K562 (cell line): Measurements from ENCODE around the gene CHD1L. TPM values are rescaled to one million over a fixed set of nuclear protein-coding genes. Genes with fewer than 3 reads are reported as not detected.
A peak's percentile ranks its signal among the peaks of the same experiment; 100 is the strongest.

Experiments
- BRD9 ChIP-seq: fragments of 450-650 bp; IDR thresholded peaks from 2 replicates; pipeline ENCODE4 v1.6.1; 2018; ENCODE audit warnings: low read depth; ENCODE audit not compliant: partially characterized antibody
- CBFA2T2 ChIP-seq: fragments of 450-650 bp; conservative IDR thresholded peaks from 2 replicates; pipeline ENCODE4 v1.6.1; 2017; ENCODE audit warnings: mild to moderate bottlenecking
- CC2D1A ChIP-seq: fragments of 450-650 bp; IDR thresholded peaks from 2 replicates; pipeline ENCODE4 v1.6.1; 2017; ENCODE audit warnings: mild to moderate bottlenecking
- CEBPG ChIP-seq, 3 experiments: fragments of 200-800 bp in 1 of 3; sonication (Bioruptor generic) in 1 of 3; sonication (generic) in 1 of 3; formaldehyde crosslinking in 1 of 3; IDR thresholded peaks in 2 of 3; conservative IDR thresholded peaks in 1 of 3; 2 replicates each; pipeline versions ENCODE4 v1.6.1 to v1.8.0; 2016 to 2022; ENCODE audit warnings: missing compliant biosample characterization in 2 of 3, missing genetic modification characterization in 2 of 3, mild to moderate bottlenecking in 1 of 3, missing genetic modification reagents in 1 of 3
- E2F3 ChIP-seq: fragments of 250-450 bp; sonication (Bioruptor Pico); IDR thresholded peaks from 2 replicates; pipeline ENCODE4 v1.4.0; 2020; ENCODE audit warnings: mild to moderate bottlenecking
- ETV1 ChIP-seq: fragments of 450-650 bp; conservative IDR thresholded peaks from 2 replicates; pipeline ENCODE4 v1.6.1; 2016; ENCODE audit warnings: missing genetic modification characterization, control low read depth, low read depth, missing compliant biosample characterization
- GABPB1 ChIP-seq: sonication (generic); formaldehyde crosslinking; IDR thresholded peaks from 2 replicates; pipeline ENCODE4 v1.8.0; 2022; ENCODE audit warnings: mild to moderate bottlenecking, missing genetic modification reagents
- HNRNPL ChIP-seq: fragments of 200-400 bp; formaldehyde crosslinking; IDR thresholded peaks from 2 replicates; pipeline ENCODE4 v1.6.1; 2017; ENCODE audit warnings: low read depth, mild to moderate bottlenecking, low read length
- MAZ ChIP-seq, 2 experiments: fragments of 450-650 bp in 1 of 2; sonication (generic) in 1 of 2; formaldehyde crosslinking; IDR thresholded peaks in 1 of 2; conservative IDR thresholded peaks in 1 of 2; 2 replicates each; pipeline versions ENCODE4 v1.4.0 to v1.5.0; 2020; ENCODE audit warnings: mild to moderate bottlenecking in 1 of 2, missing genetic modification reagents in 1 of 2
- MYNN ChIP-seq, 2 experiments: sonication (generic); formaldehyde crosslinking in 1 of 2; IDR thresholded peaks; 2 replicates each; pipeline versions ENCODE4 v1.5.0 to v1.6.1; 2016 to 2020; ENCODE audit warnings: antibody characterized with exemption in 1 of 2, missing genetic modification reagents in 1 of 2
- NFRKB ChIP-seq: fragments of 450-650 bp; IDR thresholded peaks from 2 replicates; pipeline ENCODE4 v1.6.1; 2016; ENCODE audit warnings: low read depth
- PCBP1 ChIP-seq: fragments of 200-400 bp; formaldehyde crosslinking; IDR thresholded peaks from 2 replicates; pipeline ENCODE4 v1.6.1; 2018; ENCODE audit warnings: mild to moderate bottlenecking, low read depth, low read length; ENCODE audit not compliant: poor library complexity, severe bottlenecking
- POLR2A ChIP-seq: fragments of 450-650 bp; conservative IDR thresholded peaks from 2 replicates; pipeline ENCODE4 v1.6.1; 2016
- RAD51 ChIP-seq: fragments of 450-650 bp; IDR thresholded peaks from 2 replicates; pipeline ENCODE4 v1.7.1; 2016; ENCODE audit warnings: low read depth, mild to moderate bottlenecking, borderline replicate concordance
- SMAD1 ChIP-seq: fragments of 150-350 bp; IDR thresholded peaks from 2 replicates; pipeline ENCODE4 v1.6.1; 2014; ENCODE audit warnings: low read length, low read depth; ENCODE audit not compliant: partially characterized antibody
- SMARCC2 ChIP-seq: fragments of 450-650 bp; IDR thresholded peaks from 2 replicates; pipeline ENCODE4 v1.6.1; 2017; ENCODE audit warnings: antibody characterized with exemption, moderate library complexity, mild to moderate bottlenecking, low read depth
- TAF7 ChIP-seq: fragments of 450-650 bp; IDR thresholded peaks from 2 replicates; pipeline ENCODE4 v1.6.1; 2016; ENCODE audit warnings: missing genetic modification characterization, missing compliant biosample characterization
- TFAM ChIP-seq: fragments of 250-450 bp; sonication (Bioruptor Pico); conservative IDR thresholded peaks from 2 replicates; pipeline ENCODE4 v1.5.0; 2021; ENCODE audit warnings: mild to moderate bottlenecking, moderate library complexity
- ZBTB7A ChIP-seq: IDR thresholded peaks from 2 replicates; pipeline ENCODE4 v1.6.1; 2011; ENCODE audit warnings: low read depth, mild to moderate bottlenecking, low read length, moderate library complexity, borderline replicate concordance; ENCODE audit not compliant: control insufficient read depth
- ZKSCAN8 ChIP-seq: fragments of 200-800 bp; sonication (Bioruptor generic); IDR thresholded peaks from 2 replicates; pipeline ENCODE4 v1.6.1; 2016; ENCODE audit warnings: missing genetic modification characterization, missing compliant biosample characterization
- ZNF583 ChIP-seq: fragments of 250-450 bp; sonication (Bioruptor Pico); IDR thresholded peaks from 2 replicates; pipeline ENCODE4 v1.4.0; 2020
- ZNF584 ChIP-seq: fragments of 200-800 bp; sonication (Bioruptor generic); IDR thresholded peaks from 2 replicates; pipeline ENCODE4 v1.6.1; 2016; ENCODE audit warnings: low read depth, mild to moderate bottlenecking, missing genetic modification characterization, missing compliant biosample characterization
- ZNF589 ChIP-seq: fragments of 200-800 bp; sonication (Bioruptor generic); IDR thresholded peaks from 2 replicates; pipeline ENCODE4 v1.6.1; 2016; ENCODE audit warnings: low read depth, missing genetic modification characterization, missing compliant biosample characterization
- ZNF695 ChIP-seq: fragments of 450-650 bp; formaldehyde crosslinking; IDR thresholded peaks from 2 replicates; pipeline ENCODE4 v1.4.0; 2020; ENCODE audit warnings: mild to moderate bottlenecking, moderate library complexity
- polyA plus RNA-seq, 8 experiments: library from polyadenylated mRNA; depleted of rRNA in 4 of 8; stranded (reverse) in 5 of 8; unstranded in 3 of 8; fragments of >200 nt; fragmentation: Nextera tagmentation in 2 of 8; fragmentation: Illumina TruSeq in 1 of 8; extraction: Ambion mirVana in 2 of 8; extraction: Trizol in 1 of 8; gene quantifications; 2 replicates each; pipeline versions ENCODE4 v1.2.1 to v1.2.3, GENCODE V29; 2011 to 2014; ENCODE audit warnings: inconsistent platforms in 1 of 8, missing spikeins in 1 of 8
- total RNA-seq, 7 experiments: library from RNA; depleted of rRNA in 6 of 7; stranded (reverse); fragments of >200 nt in 6 of 7; fragmentation: Illumina TruSeq in 2 of 7; extraction: Trizol in 2 of 7; gene quantifications; 2 replicates each; pipeline versions ENCODE4 v1.2.1 to v1.2.3, GENCODE V29; 2011 to 2021; ENCODE audit warnings: low replicate concordance in 1 of 7
- TF ChIP-seq, protein P1 (sequence below): sonication (generic); formaldehyde crosslinking; IDR thresholded peaks from 2 replicates; pipeline ENCODE4 v1.8.1; 2023; ENCODE audit warnings: mild to moderate bottlenecking, missing genetic modification reagents
- TF ChIP-seq, protein P2 (sequence below): fragments of 450-650 bp; IDR thresholded peaks from 2 replicates; pipeline ENCODE4 v1.6.1; 2014; ENCODE audit warnings: low read depth, mild to moderate bottlenecking, moderate library complexity, borderline replicate concordance

The CHD1L gene
- total and polyA plus RNA-seq, 9 of the 15 experiments (the other 6 are each of a cell fraction or from before 2014, with no cell fraction given): 25.0 to 93.3 (median 59.1) TPM

DNA sequence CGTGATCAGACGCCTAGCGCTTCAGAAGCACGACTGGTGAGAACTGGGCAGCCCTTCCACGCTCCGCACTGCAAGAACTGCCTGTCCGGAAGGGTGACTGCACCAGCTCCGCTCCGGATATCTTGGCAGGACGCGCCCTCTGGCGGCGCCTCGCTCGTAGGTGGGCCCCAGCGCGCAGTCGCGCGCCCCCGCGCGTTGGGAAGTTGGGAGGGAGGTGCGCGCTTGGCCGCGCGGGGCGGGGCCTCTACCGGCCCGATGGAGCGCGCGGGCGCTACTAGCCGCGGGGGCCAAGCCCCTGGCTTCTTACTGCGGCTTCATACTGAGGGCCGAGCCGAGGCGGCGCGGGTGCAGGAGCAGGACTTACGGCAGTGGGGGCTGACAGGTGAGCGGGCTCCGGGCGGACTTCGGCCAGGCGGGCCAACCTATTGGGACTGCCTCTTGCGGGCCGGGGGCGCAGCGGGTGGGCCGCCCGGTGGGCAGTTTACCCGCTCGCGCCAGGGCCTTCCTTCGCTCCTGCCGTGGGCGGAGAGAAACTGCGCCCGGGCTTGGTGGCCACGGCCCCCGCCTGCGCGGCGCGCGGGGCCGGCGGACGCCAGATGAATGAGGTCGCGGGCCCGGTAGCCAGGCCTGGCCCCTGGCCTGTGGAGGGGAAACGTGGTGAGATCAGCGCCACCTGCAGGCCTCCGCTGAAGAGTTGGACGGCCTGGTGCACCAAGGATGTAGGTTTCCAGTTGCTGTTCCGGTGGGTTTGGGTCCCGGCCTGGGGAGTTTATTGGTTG lies at the start of gene CHD1L (continued):
- TF ChIP-seq SMARCC2 (no peak), TFAM (CRISPR knock-in tag) (no peak), PCBP1 (peak; percentile 83), NFRKB (peak; percentile 46; the same call in 1 of the 2 replicates), ZNF583 (no peak), RAD51 (no peak), TAF7 (tag) (no peak), CC2D1A (0 out of 2 replicates have a peak, but pooled peaks have one; percentile 39), ZKSCAN8 (CRISPR knock-in tag) (no peak), ETV1 (tag) (peak; percentile 92), SMAD1 (no peak), ZNF589 (CRISPR knock-in tag) (peak; percentile 32; the same call in 1 of the 2 replicates), ZNF584 (CRISPR knock-in tag) (no peak), CEBPG (CRISPR knock-in tag; IDR thresholded peaks at IDR 0.05) (no peak), CEBPG (tag; conservative IDR thresholded peaks at IDR 0.05 in 1 of 2, IDR thresholded peaks at IDR 0.05 in 1 of 2) (no peak), ZBTB7A (no peak), MYNN (IDR thresholded peaks at IDR 0.05) (peak; percentile 48; the same call in 1 of the 2 replicates), MYNN (CRISPR knock-in tag; IDR thresholded peaks at IDR 0.05) (no peak), HNRNPL (0 out of 2 replicates have a peak, but pooled peaks have one; percentile 34), CBFA2T2 (no peak), BRD9 (no peak), POLR2A (peak; percentile 92), ZNF695 (CRISPR knock-in tag) (no peak), E2F3 (peak; percentile 72; the same call in 1 of the 2 replicates), GABPB1 (peak; percentile 68), MAZ (CRISPR knock-in tag; conservative IDR thresholded peaks at IDR 0.05 in 1 of 2, IDR thresholded peaks at IDR 0.05 in 1 of 2) (peak; percentile 91 to 95)
- TF ChIP-seq, protein P1, sequence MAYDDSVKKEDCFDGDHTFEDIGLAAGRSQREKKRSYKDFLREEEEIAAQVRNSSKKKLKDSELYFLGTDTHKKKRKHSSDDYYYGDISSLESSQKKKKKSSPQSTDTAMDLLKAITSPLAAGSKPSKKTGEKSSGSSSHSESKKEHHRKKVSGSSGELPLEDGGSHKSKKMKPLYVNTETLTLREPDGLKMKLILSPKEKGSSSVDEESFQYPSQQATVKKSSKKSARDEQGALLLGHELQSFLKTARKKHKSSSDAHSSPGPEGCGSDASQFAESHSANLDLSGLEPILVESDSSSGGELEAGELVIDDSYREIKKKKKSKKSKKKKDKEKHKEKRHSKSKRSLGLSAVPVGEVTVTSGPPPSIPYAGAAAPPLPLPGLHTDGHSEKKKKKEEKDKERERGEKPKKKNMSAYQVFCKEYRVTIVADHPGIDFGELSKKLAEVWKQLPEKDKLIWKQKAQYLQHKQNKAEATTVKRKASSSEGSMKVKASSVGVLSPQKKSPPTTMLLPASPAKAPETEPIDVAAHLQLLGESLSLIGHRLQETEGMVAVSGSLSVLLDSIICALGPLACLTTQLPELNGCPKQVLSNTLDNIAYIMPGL: peak; percentile 92
- TF ChIP-seq, protein P2, sequence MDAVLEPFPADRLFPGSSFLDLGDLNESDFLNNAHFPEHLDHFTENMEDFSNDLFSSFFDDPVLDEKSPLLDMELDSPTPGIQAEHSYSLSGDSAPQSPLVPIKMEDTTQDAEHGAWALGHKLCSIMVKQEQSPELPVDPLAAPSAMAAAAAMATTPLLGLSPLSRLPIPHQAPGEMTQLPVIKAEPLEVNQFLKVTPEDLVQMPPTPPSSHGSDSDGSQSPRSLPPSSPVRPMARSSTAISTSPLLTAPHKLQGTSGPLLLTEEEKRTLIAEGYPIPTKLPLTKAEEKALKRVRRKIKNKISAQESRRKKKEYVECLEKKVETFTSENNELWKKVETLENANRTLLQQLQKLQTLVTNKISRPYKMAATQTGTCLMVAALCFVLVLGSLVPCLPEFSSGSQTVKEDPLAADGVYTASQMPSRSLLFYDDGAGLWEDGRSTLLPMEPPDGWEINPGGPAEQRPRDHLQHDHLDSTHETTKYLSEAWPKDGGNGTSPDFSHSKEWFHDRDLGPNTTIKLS: peak; percentile 33; the same call in 1 of the 2 replicates
